Measurements from ENCODE around the gene PCDHA8.
"Not testable (repeated sequence)": the region's sequence is repeated elsewhere in the genome, so short reads cannot be mapped to it uniquely, and the experiment has no call there.

The PCDHA8 gene

GRCh38 chr5:140835622-140836510 is 5.1 kb upstream of the PCDHA8 start:
- H3K4me3 ChIP-seq (ENCODE audit: control insufficient read depth, low read depth, low read length) = no peak overlapping the region
- no peak for TF ChIP-seq CTCF (conservative IDR thresholded peaks at IDR 0.05; ENCODE audit: control insufficient read depth, insufficient read depth, low read depth, low read length)
- no peak for DNase-seq (ENCODE audit: low read depth)

- TF ChIP-seq CTCF (conservative IDR thresholded peaks at IDR 0.05; ENCODE audit: control insufficient read depth, insufficient read depth, low read depth, low read length) = no peak
- no peak for DNase-seq (ENCODE audit: low read depth)
- H3K4me3 ChIP-seq (ENCODE audit: control insufficient read depth, low read depth, low read length) = no peak overlapping the region
Observed at GRCh38 chr5:140842798-140843733, 2.1 kb downstream of the PCDHA8 start.

GRCh38 chr5:140848139-140849102 is 7.4 kb downstream of the PCDHA8 start, which contains the start of gene PCDHA9:
PCDHA9 (plus strand) TSS chr5:140848382; CDS start chr5:140848496, 114 bp downstream.
- not testable (repeated sequence) for DNase-seq (ENCODE audit: low read depth); H3K4me3 ChIP-seq (ENCODE audit: control insufficient read depth, low read depth, low read length)

GRCh38 chr5:140849831-140850634 is 9.0 kb downstream of the PCDHA8 start:
- H3K4me3 ChIP-seq (ENCODE audit: control insufficient read depth, low read depth, low read length); DNase-seq (ENCODE audit: low read depth): not testable (repeated sequence)

- DNase-seq (ENCODE audit: low read depth) = peak; percentile 20
- no peak within 1 kb of the TSS for H3K4me3 ChIP-seq (ENCODE audit: control insufficient read depth, low read depth, low read length)
- peak; percentile 8 for TF ChIP-seq CTCF (conservative IDR thresholded peaks at IDR 0.05; ENCODE audit: control insufficient read depth, insufficient read depth, low read depth, low read length)
Observed at GRCh38 chr5:140855772-140856674, 15.0 kb downstream of the PCDHA8 start, which contains the start of gene PCDHA10. PCDHA10 (plus strand) TSS chr5:140855897; CDS start chr5:140856049, 152 bp downstream.

GRCh38 chr5:140857177-140857986 is 16.4 kb downstream of the PCDHA8 start:
- no peak overlapping the region for H3K4me3 ChIP-seq (ENCODE audit: control insufficient read depth, low read depth, low read length)
- no peak for DNase-seq (ENCODE audit: low read depth)
- no peak for TF ChIP-seq CTCF (conservative IDR thresholded peaks at IDR 0.05; ENCODE audit: control insufficient read depth, insufficient read depth, low read depth, low read length)
